Measurements from ENCODE around the gene RRP36.

Gene RRP36

DNA sequence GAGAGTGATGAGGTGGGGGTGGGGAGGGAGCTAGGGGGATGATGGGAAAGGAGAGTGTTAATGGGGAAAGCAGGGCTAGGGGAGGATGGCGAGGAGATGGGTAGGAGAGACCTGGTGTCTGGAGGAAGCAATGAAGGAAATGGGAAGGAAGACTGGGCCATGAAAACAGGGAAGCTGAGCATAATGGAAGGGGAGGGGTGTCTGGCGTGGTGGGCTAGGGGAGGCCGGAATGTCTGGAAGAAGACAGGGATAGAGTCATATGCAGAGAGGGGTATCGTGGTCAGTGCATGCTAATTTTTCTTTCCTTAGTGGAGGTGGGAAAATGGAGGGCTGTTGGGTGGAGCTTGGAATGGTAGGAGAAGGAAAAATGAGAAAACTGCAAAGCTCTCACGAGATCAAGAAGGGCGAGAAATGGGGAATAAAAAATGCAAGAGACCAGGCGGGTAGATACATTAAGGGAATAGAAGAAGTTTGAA lies 7.0 kb upstream of the RRP36 start:
- H3F3A ChIP-seq (ENCODE audit: control insufficient read depth, insufficient read depth), result peaks cover 7% of the 10 kb centered on the region
- H4K20me1 ChIP-seq (ENCODE audit: control insufficient read depth, insufficient read depth, low read depth, low read length), result no peaks in the 10 kb centered on the region
- no peaks in the 10 kb centered on the region for H3K27me3 ChIP-seq (ENCODE audit: control insufficient read depth, low read length)
- no peaks in the 10 kb centered on the region for H3K9me3 ChIP-seq (ENCODE audit: control insufficient read depth, insufficient read depth, low read length)
- TF ChIP-seq EZH2phosphoT487 (IDR thresholded peaks at IDR 0.05; ENCODE audit: borderline replicate concordance, low read length), result no peak
- TF ChIP-seq, protein P1, sequence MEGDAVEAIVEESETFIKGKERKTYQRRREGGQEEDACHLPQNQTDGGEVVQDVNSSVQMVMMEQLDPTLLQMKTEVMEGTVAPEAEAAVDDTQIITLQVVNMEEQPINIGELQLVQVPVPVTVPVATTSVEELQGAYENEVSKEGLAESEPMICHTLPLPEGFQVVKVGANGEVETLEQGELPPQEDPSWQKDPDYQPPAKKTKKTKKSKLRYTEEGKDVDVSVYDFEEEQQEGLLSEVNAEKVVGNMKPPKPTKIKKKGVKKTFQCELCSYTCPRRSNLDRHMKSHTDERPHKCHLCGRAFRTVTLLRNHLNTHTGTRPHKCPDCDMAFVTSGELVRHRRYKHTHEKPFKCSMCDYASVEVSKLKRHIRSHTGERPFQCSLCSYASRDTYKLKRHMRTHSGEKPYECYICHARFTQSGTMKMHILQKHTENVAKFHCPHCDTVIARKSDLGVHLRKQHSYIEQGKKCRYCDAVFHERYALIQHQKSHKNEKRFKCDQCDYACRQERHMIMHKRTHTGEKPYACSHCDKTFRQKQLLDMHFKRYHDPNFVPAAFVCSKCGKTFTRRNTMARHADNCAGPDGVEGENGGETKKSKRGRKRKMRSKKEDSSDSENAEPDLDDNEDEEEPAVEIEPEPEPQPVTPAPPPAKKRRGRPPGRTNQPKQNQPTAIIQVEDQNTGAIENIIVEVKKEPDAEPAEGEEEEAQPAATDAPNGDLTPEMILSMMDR (IDR thresholded peaks at IDR 0.05; ENCODE audit: low read depth, low read length, poor library complexity, severe bottlenecking), result no peak
- peaks cover 62% of the 10 kb centered on the region for H3K36me3 ChIP-seq (ENCODE audit: control insufficient read depth, low read length)
- peak overlapping the region; percentile 90 for H3K4me3 ChIP-seq (ENCODE audit: low read length)
- peaks cover 32% of the 10 kb centered on the region for H3K4me1 ChIP-seq (ENCODE audit: control insufficient read depth, low read length)
- no peaks in the 10 kb centered on the region for H3K9me2 ChIP-seq (replicated peaks; ENCODE audit: control insufficient read depth, low read length)
- H3K27ac ChIP-seq (ENCODE audit: low read depth, low read length), result peak overlapping the region; percentile 37
- H3K4me2 ChIP-seq (ENCODE audit: low read length), result peak overlapping the region; percentile 81
- H3K79me2 ChIP-seq (ENCODE audit: control insufficient read depth, low read length), result peaks cover 50% of the 10 kb centered on the region

DNA sequence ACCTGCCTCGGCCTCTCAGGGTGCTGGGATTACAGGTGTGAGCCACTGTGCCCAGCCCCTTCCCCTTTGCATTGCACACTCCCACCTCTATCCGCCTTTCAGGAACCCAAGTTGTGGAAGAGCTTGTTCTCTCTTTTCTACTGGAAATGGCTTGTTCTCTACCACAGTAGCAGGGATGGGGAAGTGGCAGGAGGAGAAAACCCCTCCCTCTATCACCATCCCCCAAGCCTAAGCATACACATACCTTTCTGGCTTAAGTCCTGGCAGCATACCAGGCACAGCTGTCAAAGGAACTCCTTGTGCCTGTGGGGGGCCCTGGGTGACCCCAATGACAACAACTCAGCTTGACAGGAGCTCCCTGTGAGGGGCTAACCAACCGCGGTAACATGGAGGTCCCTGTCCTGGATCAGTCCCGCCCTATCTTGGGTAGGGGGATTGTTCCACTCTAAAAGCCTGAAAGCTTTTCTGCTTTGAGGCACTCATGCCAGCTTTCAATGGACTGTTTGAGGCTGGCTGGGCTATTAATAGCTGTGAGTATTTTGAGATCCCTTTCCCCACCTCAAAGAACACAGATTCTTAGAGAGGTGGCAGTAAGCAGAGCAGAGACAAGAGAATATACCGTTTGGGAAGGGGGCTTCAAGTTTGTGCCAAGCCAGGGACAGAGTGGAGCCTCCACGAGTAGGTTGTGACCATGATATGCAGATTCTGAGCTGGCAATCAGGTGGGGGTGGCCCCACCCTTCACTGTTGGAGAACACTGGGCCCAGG lies 5.1 kb upstream of the RRP36 start:
- Histone ChIP-seq H3K4me2 (ENCODE audit: low read length) (no peak overlapping the region), H3K27ac (ENCODE audit: low read depth, low read length) (no peak overlapping the region), H3K27me3 (ENCODE audit: control insufficient read depth, low read length) (no peaks in the 10 kb centered on the region), H3K9me3 (ENCODE audit: control insufficient read depth, insufficient read depth, low read length) (no peaks in the 10 kb centered on the region), H3F3A (ENCODE audit: control insufficient read depth, insufficient read depth) (peaks cover 12% of the 10 kb centered on the region), H4K20me1 (ENCODE audit: control insufficient read depth, insufficient read depth, low read depth, low read length) (no peaks in the 10 kb centered on the region), H3K36me3 (ENCODE audit: control insufficient read depth, low read length) (peaks cover 53% of the 10 kb centered on the region), H3K79me2 (ENCODE audit: control insufficient read depth, low read length) (peaks cover 50% of the 10 kb centered on the region), H3K4me3 (ENCODE audit: low read length) (no peak overlapping the region), H3K4me1 (ENCODE audit: control insufficient read depth, low read length) (peaks cover 41% of the 10 kb centered on the region), H3K9me2 (replicated peaks; ENCODE audit: control insufficient read depth, low read length) (no peaks in the 10 kb centered on the region)
- TF ChIP-seq, protein P1 (IDR thresholded peaks at IDR 0.05; ENCODE audit: low read depth, low read length, poor library complexity, severe bottlenecking), result no peak
- TF ChIP-seq EZH2phosphoT487 (IDR thresholded peaks at IDR 0.05; ENCODE audit: borderline replicate concordance, low read length), result no peak

DNA sequence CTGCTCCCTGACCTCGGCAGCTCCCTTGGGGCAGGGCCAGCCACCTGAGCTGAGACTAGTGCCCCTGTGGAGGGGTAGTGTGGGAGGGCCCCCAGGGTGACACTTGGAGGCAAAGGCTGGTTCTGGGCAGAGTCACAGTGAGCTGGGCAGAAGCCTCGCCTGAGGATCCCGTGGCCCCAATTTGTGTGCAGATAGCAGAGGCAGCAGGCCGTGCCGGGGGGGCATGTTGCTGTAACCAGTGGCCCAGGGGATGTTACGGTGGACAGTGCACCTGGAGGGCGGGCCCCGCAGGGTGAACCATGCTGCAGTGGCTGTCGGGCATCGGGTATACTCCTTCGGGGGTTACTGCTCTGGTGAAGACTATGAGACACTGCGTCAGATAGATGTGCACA lies 4.5 kb upstream of the RRP36 start:
- H3K4me3 ChIP-seq (ENCODE audit: low read length), result no peak overlapping the region
- H3K27ac ChIP-seq (ENCODE audit: low read depth, low read length), result no peak overlapping the region
- H3K36me3 ChIP-seq (ENCODE audit: control insufficient read depth, low read length), result peaks cover 48% of the 10 kb centered on the region
- H3F3A ChIP-seq (ENCODE audit: control insufficient read depth, insufficient read depth), result peaks cover 12% of the 10 kb centered on the region
- TF ChIP-seq, protein P1 (IDR thresholded peaks at IDR 0.05; ENCODE audit: low read depth, low read length, poor library complexity, severe bottlenecking), result no peak
- TF ChIP-seq EZH2phosphoT487 (IDR thresholded peaks at IDR 0.05; ENCODE audit: borderline replicate concordance, low read length), result no peak
- H3K4me2 ChIP-seq (ENCODE audit: low read length), result no peak overlapping the region
- H3K9me3 ChIP-seq (ENCODE audit: control insufficient read depth, insufficient read depth, low read length), result no peaks in the 10 kb centered on the region
- H3K27me3 ChIP-seq (ENCODE audit: control insufficient read depth, low read length), result no peaks in the 10 kb centered on the region
- peaks cover 49% of the 10 kb centered on the region for H3K79me2 ChIP-seq (ENCODE audit: control insufficient read depth, low read length)
- no peaks in the 10 kb centered on the region for H4K20me1 ChIP-seq (ENCODE audit: control insufficient read depth, insufficient read depth, low read depth, low read length)
- peaks cover 38% of the 10 kb centered on the region for H3K4me1 ChIP-seq (ENCODE audit: control insufficient read depth, low read length)
- no peaks in the 10 kb centered on the region for H3K9me2 ChIP-seq (replicated peaks; ENCODE audit: control insufficient read depth, low read length)

Measured in DOHH2 (cell line).